Urinary bladder (tissue), 4 donors: ENCODE results near the gene ANTXR1. TPM values are rescaled to one million over a fixed set of nuclear protein-coding genes. Genes with fewer than 3 reads are reported as not detected.

Experiments
- DNase-seq: peaks from one replicate; pipeline ENCODE4 v3.0.0-alpha.2; 2015; ENCODE audit errors: extremely low spot score
- H3K27ac ChIP-seq: one replicate; pipeline ENCODE4 v1.5.1; 2013; ENCODE audit warnings: low read depth, mild to moderate bottlenecking, moderate library complexity
- H3K36me3 ChIP-seq: one replicate; pipeline ENCODE4 v1.6.1; 2013; ENCODE audit warnings: mild to moderate bottlenecking, moderate library complexity; ENCODE audit not compliant: insufficient read depth
- H3K4me1 ChIP-seq: one replicate; pipeline ENCODE4 v1.6.1; 2013; ENCODE audit warnings: mild to moderate bottlenecking, moderate library complexity; ENCODE audit not compliant: insufficient read depth
- H3K4me3 ChIP-seq: one replicate; pipeline ENCODE4 v1.5.1; 2013; ENCODE audit warnings: low read depth, low read length
- WGBS: extraction: QIAGEN DNeasy Blood & Tissue Kit; methylation state at CpG from one replicate; pipeline ENCODE4 v1.1.7; 2013; 5-methylcytosine and 5-hydroxymethylcytosine counted together
- polyA plus RNA-seq: library from polyadenylated mRNA; stranded (reverse); fragments of 200-250 nt; gene quantifications from one replicate; pipeline ENCODE4 v1.2.3, GENCODE V29; 2013
- total RNA-seq: library from RNA; depleted of rRNA; stranded (reverse); fragments of >200 nt; gene quantifications from one replicate; pipeline ENCODE4 v1.2.3, GENCODE V29; 2014
- donor health status: healthy with polysubstance abuse.
- donor health status: healthy.

The ANTXR1 gene
- total and polyA plus RNA-seq, 2 donors: 53.0 to 138 TPM

DNA sequence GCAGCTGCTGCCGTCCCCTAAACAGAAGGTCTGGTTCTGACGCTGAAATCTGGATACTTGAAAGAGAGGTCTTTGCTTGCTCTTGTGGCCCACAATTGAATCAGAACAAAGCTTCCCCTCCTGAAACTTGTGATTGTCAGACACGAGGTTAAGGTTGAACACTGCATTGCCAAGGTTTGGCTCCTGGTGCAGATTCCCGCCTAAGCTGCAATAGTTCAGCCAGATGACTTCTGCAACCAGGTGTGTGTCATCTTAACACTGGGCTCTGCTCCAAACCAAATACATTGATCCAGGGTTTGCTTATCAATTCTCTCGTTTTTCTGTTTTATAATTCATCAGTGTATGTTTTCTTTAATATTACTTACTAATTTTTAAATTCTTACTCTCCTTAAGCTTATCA lies 23.9 kb upstream of the ANTXR1 start:
- WGBS: 64% methylated on average over 5 of the region's 5 CpGs
- no peak overlapping the region for H3K27ac ChIP-seq
- H3K36me3 ChIP-seq: no peaks in the 10 kb centered on the region
- DNase-seq: no peak
- H3K4me3 ChIP-seq: no peak overlapping the region
- H3K4me1 ChIP-seq: no peaks in the 10 kb centered on the region

DNA sequence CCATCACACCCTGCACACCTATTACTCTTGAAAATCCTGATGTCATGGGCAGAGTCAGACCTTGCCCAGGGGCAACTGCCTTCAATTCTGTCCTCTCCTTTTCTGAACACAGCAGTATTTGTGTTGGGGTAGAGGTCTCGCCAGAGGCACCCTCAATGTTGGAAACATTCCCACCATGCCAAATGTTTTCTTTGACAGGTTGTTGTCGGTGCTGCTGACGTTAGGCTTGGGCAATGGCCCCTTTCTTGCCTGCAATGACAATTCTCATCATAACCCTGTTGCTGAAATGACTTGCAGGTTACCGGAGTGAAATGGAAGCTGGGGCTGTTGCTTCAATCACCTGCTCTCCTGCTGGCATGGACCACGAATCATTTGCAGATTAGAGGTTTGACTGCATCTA lies 20.6 kb upstream of the ANTXR1 start:
- WGBS: 84% methylated on average over 5 of the region's 5 CpGs
- H3K27ac ChIP-seq: no peak overlapping the region
- DNase-seq: no peak

DNA sequence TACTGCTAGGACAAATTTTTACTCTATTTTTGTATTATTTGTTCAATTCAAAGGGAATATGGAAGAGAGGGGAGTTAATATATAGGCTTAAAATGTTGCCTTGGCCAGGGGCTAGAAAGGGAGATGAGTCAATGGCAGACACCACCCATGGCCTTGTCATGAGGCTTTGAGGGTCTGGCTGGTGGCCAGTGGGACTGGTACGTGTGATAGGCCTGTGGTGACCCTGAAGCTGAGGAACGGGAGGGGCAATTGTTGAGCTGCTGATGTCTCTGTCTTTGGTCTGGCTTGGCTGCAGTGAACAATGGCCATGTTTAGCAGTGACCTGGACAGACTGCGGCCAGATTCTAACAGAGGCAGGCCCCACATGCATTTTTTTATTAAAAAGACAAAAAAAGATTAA lies 20.0 kb upstream of the ANTXR1 start:
- Histone ChIP-seq H3K4me3 (no peak overlapping the region), H3K27ac (no peak overlapping the region), H3K36me3 (no peaks in the 10 kb centered on the region), H3K4me1 (no peaks in the 10 kb centered on the region)
- WGBS: 91% methylated on average over 3 of the region's 3 CpGs
- no peak for DNase-seq

More for the DNA sequence above, 20.6 kb upstream of the ANTXR1 start:
- Histone ChIP-seq H3K4me1 (no peaks in the 10 kb centered on the region), H3K36me3 (no peaks in the 10 kb centered on the region), H3K4me3 (no peak overlapping the region)

DNA sequence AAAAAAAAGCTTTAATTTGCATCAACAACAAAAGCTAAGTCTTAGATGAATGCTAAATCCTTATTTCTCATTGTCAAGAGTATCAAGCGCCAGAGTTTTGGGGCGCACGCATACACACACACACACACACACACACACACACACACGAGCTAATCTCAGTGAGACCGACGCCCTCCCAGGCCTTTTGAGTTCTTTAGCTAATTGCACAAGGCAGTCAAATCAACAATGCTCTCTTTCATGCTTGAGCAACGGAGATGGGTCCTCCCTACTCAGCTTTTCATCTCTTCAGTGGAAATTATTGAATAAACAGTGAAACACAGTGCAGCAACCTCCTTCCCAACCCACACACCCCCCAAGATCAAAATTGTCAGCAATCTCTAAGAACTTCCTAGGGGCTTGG lies 19.3 kb upstream of the ANTXR1 start:
- Histone ChIP-seq H3K36me3 (no peaks in the 10 kb centered on the region), H3K27ac (no peak overlapping the region), H3K4me1 (no peaks in the 10 kb centered on the region), H3K4me3 (no peak overlapping the region)
- DNase-seq: no peak
- 86% methylated on average over 7 of the region's 7 CpGs for WGBS

DNA sequence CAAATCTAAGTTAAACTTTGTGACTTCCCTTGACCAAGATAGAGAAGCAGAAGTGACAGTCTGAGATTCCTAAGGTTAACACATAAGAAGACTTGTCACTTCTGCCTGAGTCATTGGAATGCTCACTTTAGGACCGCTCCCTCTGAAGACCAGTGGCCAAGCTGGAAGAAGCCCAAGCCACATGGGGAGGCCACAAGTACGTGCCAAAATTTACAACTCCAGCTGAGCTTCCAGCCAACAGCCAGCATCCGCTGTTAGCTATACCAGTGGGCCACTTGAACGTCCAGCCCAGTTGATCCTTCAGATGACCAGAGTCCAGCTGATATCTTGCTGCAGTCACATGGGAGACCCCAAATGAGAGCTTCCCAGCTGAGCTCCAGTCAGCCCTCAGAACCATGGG lies 18.1 kb upstream of the ANTXR1 start:
- H3K27ac ChIP-seq: no peak overlapping the region
- no peaks in the 10 kb centered on the region for H3K4me1 ChIP-seq
- DNase-seq: no peak
- no peak overlapping the region for H3K4me3 ChIP-seq
- WGBS: 68% methylated on average over 4 of the region's 4 CpGs
- H3K36me3 ChIP-seq: no peaks in the 10 kb centered on the region

DNA sequence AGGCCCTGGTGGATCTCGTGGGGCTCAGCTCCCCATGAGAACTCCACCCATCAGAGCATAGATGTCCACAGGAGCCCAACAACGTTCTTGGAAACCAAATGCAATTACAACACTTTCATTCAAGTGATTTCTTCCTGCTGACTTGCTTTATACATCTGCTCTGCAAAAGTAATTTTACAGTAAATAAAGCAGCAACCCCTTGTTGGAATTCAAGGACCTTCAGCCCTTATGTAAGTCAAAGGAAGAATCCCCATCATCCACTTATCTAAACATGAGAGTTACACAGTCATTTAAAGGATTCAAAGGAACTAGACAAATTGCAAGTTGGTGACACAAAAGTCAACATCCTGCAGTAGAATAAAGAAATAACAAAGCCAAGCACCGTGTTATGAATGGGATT lies 17.1 kb upstream of the ANTXR1 start:
- DNase-seq: no peak
- no peak overlapping the region for H3K4me3 ChIP-seq
- no peaks in the 10 kb centered on the region for H3K36me3 ChIP-seq
- WGBS: 41% methylated on average over 3 of the region's 3 CpGs
- no peaks in the 10 kb centered on the region for H3K4me1 ChIP-seq
- no peak overlapping the region for H3K27ac ChIP-seq

DNA sequence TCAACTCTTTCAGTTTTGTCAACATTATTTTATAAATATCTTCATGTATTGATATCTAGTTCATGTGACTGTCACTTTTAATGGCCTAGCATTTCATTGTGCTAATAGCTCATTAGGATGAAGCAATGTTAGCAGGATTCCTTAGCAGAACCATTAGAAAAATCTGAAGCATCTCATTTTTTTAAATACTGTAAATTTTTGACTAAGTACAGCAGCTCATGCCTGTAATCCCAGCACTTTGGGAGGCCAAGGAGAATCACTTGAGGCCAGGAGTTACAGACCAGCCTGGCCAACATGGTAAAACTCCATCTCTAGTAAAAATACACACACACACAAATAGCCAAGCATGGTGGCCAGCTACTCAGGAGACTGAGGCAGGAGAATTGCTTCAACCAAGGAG lies 15.6 kb upstream of the ANTXR1 start:
- Histone ChIP-seq H3K27ac (no peak overlapping the region), H3K4me1 (no peaks in the 10 kb centered on the region), H3K4me3 (no peak overlapping the region), H3K36me3 (no peaks in the 10 kb centered on the region)
- no peak for DNase-seq

DNA sequence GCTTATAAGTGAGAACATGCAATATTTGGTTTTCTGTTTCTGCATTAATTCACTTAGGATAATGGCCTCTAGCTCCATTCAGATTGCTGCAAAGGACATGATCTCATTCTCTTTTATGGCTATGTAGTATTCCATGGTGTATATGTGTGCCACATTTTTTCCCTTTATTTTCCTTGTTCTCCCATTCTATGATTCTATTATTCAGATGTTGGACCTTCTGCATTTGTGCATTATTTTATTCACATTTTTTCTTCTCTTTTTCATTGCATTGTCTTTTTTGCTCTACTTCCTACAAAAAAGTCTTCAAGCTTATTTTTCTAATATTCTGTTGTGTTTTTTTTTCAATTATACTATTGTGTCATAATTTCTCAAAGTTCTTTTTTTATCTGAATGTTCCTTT lies 11.1 kb upstream of the ANTXR1 start:
- no peaks in the 10 kb centered on the region for H3K4me1 ChIP-seq
- DNase-seq: no peak
- no peak overlapping the region for H3K27ac ChIP-seq
- H3K36me3 ChIP-seq: no peaks in the 10 kb centered on the region
- no peak overlapping the region for H3K4me3 ChIP-seq

DNA sequence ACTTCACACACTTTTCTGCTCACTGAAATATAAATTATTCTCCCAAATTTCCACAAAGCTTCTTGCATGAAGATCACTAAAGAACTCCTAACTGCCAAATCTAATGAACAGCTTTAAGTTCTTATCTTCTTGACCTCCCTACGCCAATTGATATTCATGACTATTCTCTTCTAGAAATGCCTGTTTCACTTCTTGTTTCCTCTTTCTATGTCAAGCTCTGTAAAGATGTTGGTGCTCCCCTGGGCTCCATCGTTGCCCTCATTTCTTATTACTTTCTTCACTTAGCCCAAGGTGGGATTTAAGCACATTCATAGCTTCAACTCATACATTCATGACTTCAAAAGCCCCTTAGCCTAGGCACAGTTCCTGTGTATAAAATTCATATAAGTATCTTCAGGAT lies 9.2 kb upstream of the ANTXR1 start:
- Histone ChIP-seq H3K4me1 (no peaks in the 10 kb centered on the region), H3K36me3 (no peaks in the 10 kb centered on the region), H3K27ac (no peak overlapping the region), H3K4me3 (no peak overlapping the region)
- DNase-seq: no peak
- 94% methylated on average over 2 of the region's 2 CpGs for WGBS

DNA sequence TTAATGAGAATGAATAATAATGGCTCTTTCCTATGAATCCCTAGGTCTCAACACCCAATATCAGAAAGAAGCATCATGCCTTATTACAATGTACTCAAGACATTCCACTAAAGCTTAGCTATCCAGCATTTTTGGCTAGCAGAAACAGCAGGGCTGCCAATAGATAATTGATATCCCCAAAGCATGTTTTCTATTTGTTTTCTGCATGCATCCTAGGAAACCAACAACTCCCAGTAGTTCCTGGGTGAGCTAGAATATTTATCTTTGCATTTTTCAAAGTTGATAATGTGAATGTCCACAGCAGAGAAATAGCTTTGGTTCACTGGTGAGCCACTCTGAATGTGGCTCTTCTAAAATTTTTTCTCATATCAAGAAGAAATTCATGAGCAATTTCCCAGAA lies 5.8 kb upstream of the ANTXR1 start:
- H3K27ac ChIP-seq: no peak overlapping the region
- DNase-seq: no peak
- H3K4me1 ChIP-seq: no peaks in the 10 kb centered on the region
- no peak overlapping the region for H3K4me3 ChIP-seq
- no peaks in the 10 kb centered on the region for H3K36me3 ChIP-seq

DNA sequence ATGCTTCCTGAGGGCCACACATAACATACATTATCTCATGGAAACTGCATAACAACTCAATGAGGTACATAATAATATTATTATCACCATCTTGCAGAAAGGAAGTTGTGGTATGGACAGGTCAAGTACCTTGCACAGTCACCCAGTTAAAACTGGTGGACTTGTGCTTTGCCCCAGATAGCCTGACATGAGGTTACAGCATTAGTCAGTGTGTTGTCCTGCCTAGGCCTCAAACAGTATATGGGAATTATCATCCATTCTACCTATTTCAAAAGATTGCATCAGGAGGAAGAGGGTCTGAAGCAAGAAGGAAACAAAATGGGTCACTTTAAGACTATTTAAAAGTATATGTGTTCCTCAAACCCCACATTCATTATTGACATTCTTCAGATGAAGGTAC lies 5.4 kb upstream of the ANTXR1 start:
- Histone ChIP-seq H3K27ac (no peak overlapping the region), H3K4me3 (no peak overlapping the region), H3K4me1 (no peaks in the 10 kb centered on the region), H3K36me3 (no peaks in the 10 kb centered on the region)
- no peak for DNase-seq

DNA sequence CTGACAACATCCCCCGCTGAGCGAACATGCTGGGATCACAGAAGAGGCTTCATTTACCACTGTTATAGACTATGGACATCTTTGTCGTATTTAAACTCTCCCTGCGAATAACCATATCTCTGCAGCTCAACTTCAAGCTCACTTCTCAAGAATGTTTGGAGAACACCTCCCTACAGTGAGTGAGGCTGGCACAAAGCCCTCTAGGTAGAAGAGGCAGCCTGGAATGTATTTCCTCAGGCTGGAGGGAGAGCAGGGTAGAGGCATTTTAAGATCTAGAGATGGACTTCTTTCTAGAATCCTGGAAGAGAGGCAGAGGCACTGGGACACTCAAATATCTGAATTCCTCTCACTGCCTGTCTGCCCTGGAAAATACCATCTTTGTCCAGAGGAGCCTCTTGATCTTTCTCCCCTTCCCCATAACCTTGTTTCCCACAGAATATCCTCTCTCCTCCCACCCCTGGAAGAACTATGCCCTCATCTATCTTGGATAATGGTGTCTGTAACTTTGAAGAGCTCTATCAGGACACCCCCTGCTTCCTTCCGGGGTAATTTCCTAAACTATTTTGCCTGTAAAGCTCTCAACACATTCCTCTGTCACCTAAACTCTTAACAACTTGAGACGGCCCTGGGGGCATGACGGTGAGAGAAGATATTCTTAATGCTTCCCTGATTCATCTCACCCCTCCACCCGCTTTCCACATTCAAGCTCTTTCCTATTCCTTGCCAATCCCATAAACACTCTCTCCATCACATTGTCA lies 2.4 kb upstream of the ANTXR1 start:
- H3K4me1 ChIP-seq: no peaks in the 10 kb centered on the region
- no peaks in the 10 kb centered on the region for H3K36me3 ChIP-seq
- H3K27ac ChIP-seq: no peak overlapping the region
- DNase-seq: no peak
- no peak overlapping the region for H3K4me3 ChIP-seq
- WGBS: 65% methylated on average over 8 of the region's 8 CpGs

DNA sequence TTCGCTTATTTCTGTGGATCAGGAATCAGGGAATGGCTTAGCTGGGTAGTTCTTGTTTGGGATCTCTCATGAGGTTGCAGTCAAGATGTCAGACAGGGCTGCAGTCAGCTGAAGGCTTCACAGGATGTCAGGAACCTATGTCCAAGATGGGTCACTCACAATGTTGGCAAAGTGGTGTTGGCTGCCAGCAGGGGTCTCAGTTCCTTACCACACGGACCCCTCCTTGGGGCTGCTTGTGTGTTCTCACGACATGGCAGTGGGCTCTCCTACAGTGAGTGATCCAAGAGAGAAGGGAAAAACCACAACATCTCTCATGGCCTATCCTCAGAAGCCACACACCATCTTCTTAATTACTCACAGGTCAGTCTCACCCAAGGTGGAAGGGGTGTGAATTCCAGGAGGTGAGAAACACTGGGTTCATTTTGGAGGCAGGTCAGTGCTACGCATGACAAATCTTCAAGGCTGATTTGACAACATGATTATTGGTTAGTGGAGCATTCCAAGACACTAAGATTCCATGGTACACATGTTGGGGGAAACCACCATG lies 1.3 kb upstream of the ANTXR1 start:
- no peak for DNase-seq
- Histone ChIP-seq H3K27ac (no peak overlapping the region), H3K4me3 (no peak overlapping the region), H3K4me1 (no peaks in the 10 kb centered on the region), H3K36me3 (no peaks in the 10 kb centered on the region)
- WGBS: 83% methylated on average over 4 of the region's 4 CpGs

DNA sequence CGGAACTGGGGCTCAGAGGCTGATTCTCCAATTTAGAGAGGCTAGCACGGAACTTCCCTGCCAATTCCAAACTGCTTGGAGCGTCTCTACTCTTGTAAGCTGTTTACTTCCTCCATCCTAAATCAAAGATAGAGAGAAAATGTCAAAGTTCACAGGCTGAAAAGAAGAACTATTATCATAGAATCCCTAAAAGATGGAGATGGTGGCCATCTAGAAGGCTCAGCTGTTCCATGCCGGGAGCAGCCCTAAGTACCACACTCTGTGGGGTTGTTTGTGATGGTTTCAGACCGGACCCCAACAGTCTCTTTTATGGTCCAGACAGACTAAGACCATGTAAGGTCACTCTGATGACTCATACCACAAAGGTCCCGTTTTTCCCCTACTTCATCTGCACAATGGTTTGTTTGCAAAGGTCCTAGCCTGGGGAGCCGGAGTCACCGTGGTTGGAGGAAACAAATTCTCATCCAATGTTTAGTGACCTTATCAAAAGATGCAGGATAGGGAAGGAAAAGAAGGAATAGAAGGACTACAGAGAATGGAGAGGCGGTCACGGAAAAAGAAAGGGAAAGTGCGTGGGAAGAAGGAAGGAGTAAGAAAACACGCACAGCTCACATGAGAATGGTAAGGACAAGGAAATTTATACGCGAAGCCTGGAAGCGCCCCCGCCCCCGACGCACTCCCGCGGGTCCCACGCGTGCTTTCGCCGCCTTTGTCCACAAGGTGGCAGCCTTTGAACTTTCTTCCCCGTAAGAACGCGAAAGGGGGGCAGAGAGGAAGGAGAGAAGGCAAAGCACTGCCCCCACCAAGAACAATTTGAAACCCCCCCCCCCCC lies 453 bp upstream of the ANTXR1 start:
- H3K27ac ChIP-seq: no peak overlapping the region
- no peaks in the 10 kb centered on the region for H3K36me3 ChIP-seq
- H3K4me3 ChIP-seq: peak overlapping the region; percentile 74
- 11% methylated on average over 27 of the region's 27 CpGs for WGBS
- peak; percentile 54 for DNase-seq
- no peaks in the 10 kb centered on the region for H3K4me1 ChIP-seq
